Ishikawa (cell line): Measurements from ENCODE around the gene CLCF1.

ENCODE experiments used
- CEBPB ChIP-seq: IDR thresholded peaks from 2 replicates; pipeline ENCODE4 v1.6.1; 2012
- CREB1 ChIP-seq: IDR thresholded peaks from 2 replicates; pipeline ENCODE4 v1.6.1; 2012; ENCODE audit warnings: low read depth
- EGR1 ChIP-seq: IDR thresholded peaks from 2 replicates; pipeline ENCODE4 v1.6.1; 2012
- EP300 ChIP-seq: IDR thresholded peaks from 2 replicates; pipeline ENCODE4 v1.6.1; 2012; ENCODE audit warnings: borderline replicate concordance
- MAX ChIP-seq: IDR thresholded peaks from 2 replicates; pipeline ENCODE4 v1.6.1; 2012
- NFIC ChIP-seq: IDR thresholded peaks from 2 replicates; pipeline ENCODE4 v1.6.1; 2012
- RAD21 ChIP-seq: IDR thresholded peaks from 2 replicates; pipeline ENCODE4 v1.6.1; 2012; ENCODE audit warnings: low read depth
- REST ChIP-seq: IDR thresholded peaks from 2 replicates; pipeline ENCODE4 v1.6.1; 2012; ENCODE audit warnings: low read depth, mild to moderate bottlenecking
- TAF1 ChIP-seq: IDR thresholded peaks from 2 replicates; pipeline ENCODE4 v1.6.1; 2012; ENCODE audit warnings: low read depth, mild to moderate bottlenecking
- TCF12 ChIP-seq: IDR thresholded peaks from 2 replicates; pipeline ENCODE4 v1.6.1; 2012; ENCODE audit warnings: low read depth
- TEAD4 ChIP-seq: IDR thresholded peaks from 2 replicates; pipeline ENCODE4 v1.6.1; 2012
- USF1 ChIP-seq: IDR thresholded peaks from 2 replicates; pipeline ENCODE4 v1.6.1; 2012
- YY1 ChIP-seq: IDR thresholded peaks from 2 replicates; pipeline ENCODE4 v1.6.1; 2012; ENCODE audit warnings: low read depth
- ZBTB7A ChIP-seq: IDR thresholded peaks from 2 replicates; pipeline ENCODE4 v1.6.1; 2012; ENCODE audit warnings: low read depth

GRCh38 chr11:67413266-67413849 lies 40.0 kb upstream of the CLCF1 start:
- TF ChIP-seq EGR1, result no peak
- TF ChIP-seq TCF12, result no peak
- TF ChIP-seq RAD21, result no peak
- TF ChIP-seq ZBTB7A, result no peak
- TF ChIP-seq MAX, result no peak
- TF ChIP-seq TAF1, result no peak
- no peak for TF ChIP-seq EP300
- no peak for TF ChIP-seq REST
- no peak for TF ChIP-seq NFIC
- no peak for TF ChIP-seq CREB1
- TF ChIP-seq CEBPB, result no peak
- no peak for TF ChIP-seq YY1
- no peak for TF ChIP-seq USF1
- no peak for TF ChIP-seq TEAD4
